Ascending aorta (tissue), 2 donors: Measurements from ENCODE around the gene STX1B. TPM values are rescaled to one million over a fixed set of nuclear protein-coding genes. Genes with fewer than 3 reads are reported as not detected.

Experiments used
- DNase-seq, 2 donors: peaks; one replicate each; pipeline ENCODE4 v3.0.0-alpha.2; 2019; ENCODE audit warnings: low spot score in 2 of 2
- H3K27ac ChIP-seq, 2 donors: fragments of 200-600 bp; sonication (generic); one replicate each; pipeline ENCODE4 v1.5.1; 2016 to 2017; ENCODE audit warnings: mild to moderate bottlenecking in 1 of 2
- H3K27me3 ChIP-seq: fragments of 200-600 bp; sonication (generic); one replicate; pipeline ENCODE4 v1.5.1; 2017
- H3K36me3 ChIP-seq, 2 donors: fragments of 200-600 bp; sonication (generic); one replicate each; pipeline ENCODE4 v1.5.1; 2016
- H3K4me1 ChIP-seq, 2 donors: fragments of 200-600 bp; sonication (generic); one replicate each; pipeline ENCODE4 v1.5.1; 2016 to 2017; ENCODE audit warnings: mild to moderate bottlenecking in 1 of 2
- H3K4me3 ChIP-seq, 2 donors: fragments of 200-600 bp; sonication (generic); one replicate each; pipeline ENCODE4 v1.5.1; 2016 to 2017; ENCODE audit warnings: mild to moderate bottlenecking in 1 of 2
- H3K9me3 ChIP-seq, 2 donors: fragments of 200-600 bp; sonication (generic); one replicate each; pipeline ENCODE4 v1.5.1; 2016
- CTCF ChIP-seq, 3 experiments: fragments of 200-600 bp in 2 of 3; fragments of 450-650 bp in 1 of 3; sonication (generic) in 2 of 3; IDR thresholded peaks; one replicate each; pipeline ENCODE4 v1.5.1; 2016 to 2019; ENCODE audit warnings: antibody characterized with exemption in 3 of 3, mild to moderate bottlenecking in 1 of 3, moderate library complexity in 1 of 3
- intact Hi-C: fragments of 100-400 bp; cut with DNase I; formaldehyde crosslinking; loops from one replicate; pipeline ENCODE4 v1.15.1; 2023
- total RNA-seq: library from RNA; depleted of rRNA; stranded (reverse); fragments of >200 nt; gene quantifications from one replicate; pipeline ENCODE4 v1.1.0, GENCODE V29; 2016

The STX1B gene
- total RNA-seq, 1 donor from 2014 or later: 2.0 TPM

GRCh38 chr16:31043352-31043751 is 32.9 kb upstream of the STX1B start:
- H3K4me1 ChIP-seq: no peaks in the 10 kb centered on the region
- H3K36me3 ChIP-seq: peaks cover 41 to 49% of the 10 kb centered on the region in 2 donors
- H3K9me3 ChIP-seq: no peaks in the 10 kb centered on the region
- no peak for TF ChIP-seq CTCF (IDR thresholded peaks at IDR 0.05)
- DNase-seq: no peak
- no peak overlapping the region for H3K4me3 ChIP-seq
- no peak overlapping the region for H3K27ac ChIP-seq
- no peaks in the 10 kb centered on the region for H3K27me3 ChIP-seq
- intact Hi-C loops: no loop called here

- Histone ChIP-seq H3K9me3 (no peaks in the 10 kb centered on the region), H3K27me3 (no peaks in the 10 kb centered on the region), H3K4me3 (no peak overlapping the region), H3K36me3 (peaks cover 46 to 54% of the 10 kb centered on the region in 2 donors), H3K4me1 (no peaks in the 10 kb centered on the region), H3K27ac (no peak overlapping the region)
- intact Hi-C loops: no loop called here
- no peak for TF ChIP-seq CTCF (IDR thresholded peaks at IDR 0.05)
- DNase-seq: no peak
Measured at GRCh38 chr16:31042866-31043265, 32.4 kb upstream of the STX1B start.

- no peak for TF ChIP-seq CTCF (IDR thresholded peaks at IDR 0.05)
- Histone ChIP-seq H3K36me3 (peaks cover 58 to 76% of the 10 kb centered on the region in 2 donors), H3K27me3 (no peaks in the 10 kb centered on the region), H3K9me3 (no peaks in the 10 kb centered on the region), H3K4me3 (no peak overlapping the region), H3K4me1 (peaks cover 3 to 10% of the 10 kb centered on the region in 2 donors), H3K27ac (no peak overlapping the region)
- DNase-seq: no peak
- intact Hi-C loops: no loop called here
Measured at GRCh38 chr16:31038993-31039392, 28.6 kb upstream of the STX1B start.

GRCh38 chr16:31036691-31037090 is 26.3 kb upstream of the STX1B start:
- Histone ChIP-seq H3K27me3 (no peaks in the 10 kb centered on the region), H3K36me3 (peaks cover 48 to 57% of the 10 kb centered on the region in 2 donors), H3K4me3 (no peak overlapping the region), H3K4me1 (peaks cover 3 to 10% of the 10 kb centered on the region in 2 donors), H3K27ac (no peak overlapping the region), H3K9me3 (no peaks in the 10 kb centered on the region)
- no peak for DNase-seq
- intact Hi-C loops: no loop called here
- TF ChIP-seq CTCF (IDR thresholded peaks at IDR 0.05): no peak

GRCh38 chr16:31033709-31034492 is 23.5 kb upstream of the STX1B start:
- Histone ChIP-seq H3K27me3 (no peaks in the 10 kb centered on the region), H3K9me3 (no peaks in the 10 kb centered on the region), H3K36me3 (peaks cover 23 to 33% of the 10 kb centered on the region in 2 donors), H3K4me3 (peak overlapping the region; percentile 83 to 99), H3K4me1 (peaks cover 3 to 10% of the 10 kb centered on the region in 2 donors), H3K27ac (peak overlapping the region; percentile 92 to 99)
- DNase-seq: peak; percentile 65 to 95
- TF ChIP-seq CTCF (IDR thresholded peaks at IDR 0.05): no peak
- intact Hi-C loops: loop anchor here (1.0 kb wide), 5 partner anchors 37 to 108 kb away; partner anchors contain the start of genes HSD3B7, VKORC1, ZNF646 and ZNF668
